HL-60 (cell line): ENCODE results near the gene HIVEP1.

Source experiments
- DNase-seq, 2 experiments: peaks; one replicate each; pipeline ENCODE4 v3.0.0-alpha.2; 2010 to 2020; ENCODE audit warnings: low read depth in 1 of 2, low spot score in 1 of 2
- H3K27ac ChIP-seq: fragments of 250-450 bp; sonication (Bioruptor Pico); replicated peaks from 2 replicates; pipeline ENCODE4 v1.5.1; 2020; ENCODE audit warnings: mild to moderate bottlenecking, moderate library complexity
- H3K27me3 ChIP-seq: fragments of 250-450 bp; sonication (Bioruptor Pico); 2 replicates; pipeline ENCODE4 v1.5.1; 2021; ENCODE audit warnings: mild to moderate bottlenecking, moderate library complexity; ENCODE audit not compliant: insufficient read depth, poor library complexity, severe bottlenecking
- H3K4me3 ChIP-seq: replicated peaks from 2 replicates; pipeline ENCODE4 v1.5.1; 2011; ENCODE audit warnings: mild to moderate bottlenecking, control low read depth, low read length; ENCODE audit not compliant: insufficient read depth
- GABPA ChIP-seq: IDR thresholded peaks from 2 replicates; pipeline ENCODE4 v1.6.1; 2012; ENCODE audit warnings: low read depth
- POLR2AphosphoS5 ChIP-seq: IDR thresholded peaks from 2 replicates; pipeline ENCODE4 v1.6.1; 2012; ENCODE audit warnings: low read depth
- SPI1 ChIP-seq: IDR thresholded peaks from 2 replicates; pipeline ENCODE4 v1.6.1; 2012; ENCODE audit warnings: low read depth, mild to moderate bottlenecking, borderline replicate concordance
- TF ChIP-seq, protein P1 (sequence below): IDR thresholded peaks from 2 replicates; pipeline ENCODE4 v1.6.1; 2012; ENCODE audit warnings: low read depth; ENCODE audit not compliant: insufficient replicate concordance
- TF ChIP-seq, protein P2 (sequence below): IDR thresholded peaks from one replicate; pipeline ENCODE4 v1.5.1; 2011; ENCODE audit warnings: low read length, control low read depth, inconsistent platforms; ENCODE audit not compliant: insufficient read depth

Gene HIVEP1

DNA sequence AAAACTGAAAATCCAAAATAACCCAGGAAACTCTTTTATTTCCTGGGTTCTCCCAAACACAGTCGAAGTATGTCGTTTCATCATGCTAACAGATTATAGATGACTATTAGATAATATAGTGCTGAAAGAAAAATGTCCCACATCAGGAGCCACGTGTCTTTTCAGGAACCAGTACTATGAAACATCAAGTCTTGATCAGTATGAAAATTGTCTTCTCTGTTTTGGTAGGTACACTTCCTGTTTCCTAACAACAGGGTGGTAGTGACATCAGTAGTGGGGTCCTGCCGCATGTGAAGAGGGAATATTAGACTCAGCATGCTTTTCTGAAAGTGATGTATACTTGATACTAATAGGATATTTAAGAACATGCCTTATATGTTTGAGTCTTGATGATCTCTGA is 136.7 kb downstream of the HIVEP1 start:
- no peaks in the 10 kb centered on the region for H3K27me3 ChIP-seq
- no peak overlapping the region for H3K27ac ChIP-seq
- H3K4me3 ChIP-seq: no peak overlapping the region
- no peak for DNase-seq
- TF ChIP-seq SPI1: peak; percentile 49; the same call in 1 of the 2 replicates
- TF ChIP-seq, protein P1, sequence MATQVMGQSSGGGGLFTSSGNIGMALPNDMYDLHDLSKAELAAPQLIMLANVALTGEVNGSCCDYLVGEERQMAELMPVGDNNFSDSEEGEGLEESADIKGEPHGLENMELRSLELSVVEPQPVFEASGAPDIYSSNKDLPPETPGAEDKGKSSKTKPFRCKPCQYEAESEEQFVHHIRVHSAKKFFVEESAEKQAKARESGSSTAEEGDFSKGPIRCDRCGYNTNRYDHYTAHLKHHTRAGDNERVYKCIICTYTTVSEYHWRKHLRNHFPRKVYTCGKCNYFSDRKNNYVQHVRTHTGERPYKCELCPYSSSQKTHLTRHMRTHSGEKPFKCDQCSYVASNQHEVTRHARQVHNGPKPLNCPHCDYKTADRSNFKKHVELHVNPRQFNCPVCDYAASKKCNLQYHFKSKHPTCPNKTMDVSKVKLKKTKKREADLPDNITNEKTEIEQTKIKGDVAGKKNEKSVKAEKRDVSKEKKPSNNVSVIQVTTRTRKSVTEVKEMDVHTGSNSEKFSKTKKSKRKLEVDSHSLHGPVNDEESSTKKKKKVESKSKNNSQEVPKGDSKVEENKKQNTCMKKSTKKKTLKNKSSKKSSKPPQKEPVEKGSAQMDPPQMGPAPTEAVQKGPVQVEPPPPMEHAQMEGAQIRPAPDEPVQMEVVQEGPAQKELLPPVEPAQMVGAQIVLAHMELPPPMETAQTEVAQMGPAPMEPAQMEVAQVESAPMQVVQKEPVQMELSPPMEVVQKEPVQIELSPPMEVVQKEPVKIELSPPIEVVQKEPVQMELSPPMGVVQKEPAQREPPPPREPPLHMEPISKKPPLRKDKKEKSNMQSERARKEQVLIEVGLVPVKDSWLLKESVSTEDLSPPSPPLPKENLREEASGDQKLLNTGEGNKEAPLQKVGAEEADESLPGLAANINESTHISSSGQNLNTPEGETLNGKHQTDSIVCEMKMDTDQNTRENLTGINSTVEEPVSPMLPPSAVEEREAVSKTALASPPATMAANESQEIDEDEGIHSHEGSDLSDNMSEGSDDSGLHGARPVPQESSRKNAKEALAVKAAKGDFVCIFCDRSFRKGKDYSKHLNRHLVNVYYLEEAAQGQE: no peak

DNA sequence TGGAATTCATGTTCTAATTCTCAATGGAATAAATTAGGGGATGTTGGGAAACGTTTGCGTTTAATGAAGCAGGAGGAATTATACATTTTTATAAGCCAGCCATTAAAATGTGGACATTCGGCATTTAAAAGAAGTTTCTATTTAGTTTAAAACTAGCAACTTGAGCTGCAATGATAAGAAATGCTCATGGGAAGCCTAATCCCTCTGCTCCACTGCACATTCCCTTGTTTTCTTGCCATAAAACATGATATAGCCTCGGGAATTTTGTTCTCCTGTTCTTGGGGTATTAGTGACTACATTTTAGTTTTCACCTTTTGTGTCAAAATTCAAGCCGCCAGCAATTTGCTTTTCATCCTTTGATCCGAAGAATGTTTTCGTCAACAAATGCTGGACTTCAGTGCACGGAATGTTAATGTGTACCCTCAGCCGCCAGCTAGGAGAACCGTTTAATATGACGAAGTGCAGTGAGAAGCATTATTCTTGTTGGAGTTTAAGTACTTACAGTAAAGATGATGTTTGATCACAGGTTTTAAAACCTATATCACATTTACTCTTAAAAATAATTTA is 137.9 kb downstream of the HIVEP1 start:
- no peak for DNase-seq
- H3K27ac ChIP-seq: no peak overlapping the region
- no peaks in the 10 kb centered on the region for H3K27me3 ChIP-seq
- no peak for TF ChIP-seq GABPA
- no peak for TF ChIP-seq POLR2AphosphoS5
- TF ChIP-seq, protein P2, sequence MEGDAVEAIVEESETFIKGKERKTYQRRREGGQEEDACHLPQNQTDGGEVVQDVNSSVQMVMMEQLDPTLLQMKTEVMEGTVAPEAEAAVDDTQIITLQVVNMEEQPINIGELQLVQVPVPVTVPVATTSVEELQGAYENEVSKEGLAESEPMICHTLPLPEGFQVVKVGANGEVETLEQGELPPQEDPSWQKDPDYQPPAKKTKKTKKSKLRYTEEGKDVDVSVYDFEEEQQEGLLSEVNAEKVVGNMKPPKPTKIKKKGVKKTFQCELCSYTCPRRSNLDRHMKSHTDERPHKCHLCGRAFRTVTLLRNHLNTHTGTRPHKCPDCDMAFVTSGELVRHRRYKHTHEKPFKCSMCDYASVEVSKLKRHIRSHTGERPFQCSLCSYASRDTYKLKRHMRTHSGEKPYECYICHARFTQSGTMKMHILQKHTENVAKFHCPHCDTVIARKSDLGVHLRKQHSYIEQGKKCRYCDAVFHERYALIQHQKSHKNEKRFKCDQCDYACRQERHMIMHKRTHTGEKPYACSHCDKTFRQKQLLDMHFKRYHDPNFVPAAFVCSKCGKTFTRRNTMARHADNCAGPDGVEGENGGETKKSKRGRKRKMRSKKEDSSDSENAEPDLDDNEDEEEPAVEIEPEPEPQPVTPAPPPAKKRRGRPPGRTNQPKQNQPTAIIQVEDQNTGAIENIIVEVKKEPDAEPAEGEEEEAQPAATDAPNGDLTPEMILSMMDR: no peak
- TF ChIP-seq SPI1: no peak
- TF ChIP-seq, protein P1: no peak
- H3K4me3 ChIP-seq: no peak overlapping the region

DNA sequence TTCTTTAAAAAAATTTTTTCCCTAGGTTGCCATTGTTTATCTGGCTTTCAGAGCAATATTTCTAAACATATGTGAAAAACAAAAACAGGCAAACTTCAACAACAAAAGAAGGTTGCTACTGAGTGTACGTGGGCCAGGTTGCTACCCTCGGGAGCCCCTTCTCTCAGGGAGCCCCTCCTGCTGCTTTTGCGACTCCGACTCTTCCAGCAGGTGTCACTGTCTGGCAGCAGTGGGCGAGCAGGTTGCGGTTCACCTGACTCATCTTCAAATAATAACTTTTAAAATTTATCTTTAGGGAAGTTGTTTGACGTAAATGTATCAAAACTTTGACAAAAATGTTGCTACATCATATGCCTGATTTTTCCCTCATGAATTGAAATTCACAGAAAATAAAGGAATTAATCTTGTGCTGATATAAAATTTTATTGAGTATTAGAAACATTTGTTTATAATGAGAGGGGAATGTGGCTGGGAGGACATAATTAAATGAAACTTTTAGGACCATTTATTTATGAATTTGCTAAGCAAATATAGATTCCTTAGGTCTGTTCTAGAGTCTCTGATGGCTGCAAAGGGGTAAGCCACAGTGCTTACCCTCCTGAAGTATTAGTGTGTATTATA is 138.8 kb downstream of the HIVEP1 start:
- TF ChIP-seq, protein P1: no peak
- TF ChIP-seq GABPA (no peak), SPI1 (no peak), POLR2AphosphoS5 (no peak)
- TF ChIP-seq, protein P2: peak; percentile 24
- Histone ChIP-seq H3K27ac (no peak overlapping the region), H3K27me3 (no peaks in the 10 kb centered on the region), H3K4me3 (no peak overlapping the region)
- peak; percentile 21 to 50 for DNase-seq
